Suprapubic skin (tissue), 3 donors: ENCODE measurements around the gene GRID1.

Experiments
- EP300 ChIP-seq: sonication (generic); formaldehyde crosslinking; IDR thresholded peaks from one replicate; pipeline ENCODE4 v1.6.1; 2017; ENCODE audit warnings: antibody characterized with exemption
- POLR2A ChIP-seq, 2 donors: fragments of 450-650 bp; IDR thresholded peaks; one replicate each; pipeline ENCODE4 v1.6.1; 2017; ENCODE audit warnings: antibody characterized with exemption in 2 of 2, mild to moderate bottlenecking in 2 of 2, moderate library complexity in 2 of 2
- TF ChIP-seq, protein P1 (sequence below), 2 donors: fragments of 200-600 bp in 1 of 2; fragments of 450-650 bp in 1 of 2; sonication (generic) in 1 of 2; IDR thresholded peaks; one replicate each; pipeline ENCODE4 v1.5.1; 2016 to 2019; ENCODE audit warnings: antibody characterized with exemption in 2 of 2, mild to moderate bottlenecking in 1 of 2, moderate library complexity in 1 of 2

DNA sequence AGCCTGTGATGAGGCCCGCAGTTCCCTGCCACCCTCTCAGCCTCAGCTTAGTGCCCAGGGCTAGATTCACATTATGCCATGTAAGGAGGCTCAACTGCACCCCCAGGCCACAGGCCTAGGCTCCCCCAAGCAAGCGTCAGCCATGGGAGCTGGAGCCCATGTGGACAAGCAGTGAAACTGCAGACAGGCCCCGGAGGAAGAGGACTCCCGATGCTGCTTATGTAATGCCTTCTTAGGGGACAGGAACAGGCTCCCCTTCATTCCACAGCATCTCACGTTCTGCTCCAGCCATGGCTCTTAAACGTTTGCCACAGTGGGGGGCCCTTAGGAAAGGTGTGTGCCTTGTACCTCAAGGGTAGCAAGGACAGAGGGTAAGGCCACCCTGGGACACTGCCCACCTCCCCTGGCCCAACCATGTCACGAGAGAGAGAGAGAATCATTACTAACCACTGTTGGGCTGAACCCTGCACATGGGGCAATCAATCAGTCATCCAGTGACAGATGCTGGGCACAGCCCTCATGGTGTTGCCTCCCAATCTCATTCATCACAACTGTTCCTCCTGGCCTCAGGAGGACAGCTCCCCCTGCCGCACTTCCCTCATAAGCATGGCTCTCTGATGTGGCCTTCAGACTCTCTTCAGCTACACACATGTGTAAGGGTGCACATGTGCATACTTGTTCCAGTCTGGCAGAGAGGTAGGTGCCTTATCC is 263.0 kb downstream of the GRID1 start:
- TF ChIP-seq POLR2A (IDR thresholded peaks at IDR 0.05) (no peak), EP300 (no peak)
- TF ChIP-seq, protein P1, sequence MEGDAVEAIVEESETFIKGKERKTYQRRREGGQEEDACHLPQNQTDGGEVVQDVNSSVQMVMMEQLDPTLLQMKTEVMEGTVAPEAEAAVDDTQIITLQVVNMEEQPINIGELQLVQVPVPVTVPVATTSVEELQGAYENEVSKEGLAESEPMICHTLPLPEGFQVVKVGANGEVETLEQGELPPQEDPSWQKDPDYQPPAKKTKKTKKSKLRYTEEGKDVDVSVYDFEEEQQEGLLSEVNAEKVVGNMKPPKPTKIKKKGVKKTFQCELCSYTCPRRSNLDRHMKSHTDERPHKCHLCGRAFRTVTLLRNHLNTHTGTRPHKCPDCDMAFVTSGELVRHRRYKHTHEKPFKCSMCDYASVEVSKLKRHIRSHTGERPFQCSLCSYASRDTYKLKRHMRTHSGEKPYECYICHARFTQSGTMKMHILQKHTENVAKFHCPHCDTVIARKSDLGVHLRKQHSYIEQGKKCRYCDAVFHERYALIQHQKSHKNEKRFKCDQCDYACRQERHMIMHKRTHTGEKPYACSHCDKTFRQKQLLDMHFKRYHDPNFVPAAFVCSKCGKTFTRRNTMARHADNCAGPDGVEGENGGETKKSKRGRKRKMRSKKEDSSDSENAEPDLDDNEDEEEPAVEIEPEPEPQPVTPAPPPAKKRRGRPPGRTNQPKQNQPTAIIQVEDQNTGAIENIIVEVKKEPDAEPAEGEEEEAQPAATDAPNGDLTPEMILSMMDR (IDR thresholded peaks at IDR 0.05) = no peak
